HG03460 (cell line): ENCODE measurements around the gene NXPH1.

Experiments
- ATAC-seq: cut with Tn5 transposase; IDR thresholded peaks from one replicate; pipeline ENCODE4 v1.9.1; 2021; ENCODE audit not compliant: unreplicated experiment

The NXPH1 gene

DNA sequence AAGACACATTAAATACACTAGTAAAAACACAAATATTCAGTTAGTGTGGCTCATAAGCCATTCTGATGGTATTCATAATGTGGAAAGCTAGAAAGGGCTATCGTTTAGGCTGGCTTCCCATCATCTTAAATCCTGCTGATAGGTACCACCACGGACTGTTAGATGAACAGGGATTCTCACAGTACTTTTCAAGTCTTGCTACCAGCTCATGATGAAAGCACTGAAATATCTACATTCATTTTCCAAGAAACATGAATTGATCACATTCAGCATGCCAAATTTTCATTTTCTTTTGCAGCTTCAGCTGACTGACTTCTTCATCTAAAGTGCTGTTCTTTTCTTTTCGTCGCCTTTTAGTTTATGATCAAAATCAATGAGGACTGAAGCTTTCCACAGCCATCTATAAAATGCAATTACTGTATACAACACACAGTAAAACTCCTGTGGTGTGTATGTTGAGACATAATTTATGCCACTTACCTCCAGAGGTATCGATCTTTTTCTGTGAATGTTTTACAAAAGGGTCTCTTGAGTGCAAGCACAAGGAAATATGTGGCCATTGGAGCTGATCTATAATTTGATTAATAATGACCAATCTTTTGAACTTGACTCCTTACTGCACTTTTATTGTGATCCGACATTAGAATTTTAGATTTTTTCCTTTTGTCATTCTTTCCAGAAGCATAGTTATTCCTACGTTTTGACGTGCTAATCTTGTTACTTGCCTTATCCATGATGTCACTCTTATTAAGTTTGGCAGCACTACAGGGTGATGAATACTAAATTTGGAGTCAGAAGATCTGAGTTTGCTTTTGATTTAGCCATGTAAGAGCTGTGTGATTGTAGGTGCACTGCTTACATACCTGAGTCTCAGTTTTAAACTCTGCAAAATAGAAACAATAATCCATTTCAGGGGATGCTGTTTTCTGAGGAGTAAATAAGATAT, 58.4 kb downstream of the NXPH1 start:
- no peak for ATAC-seq

DNA sequence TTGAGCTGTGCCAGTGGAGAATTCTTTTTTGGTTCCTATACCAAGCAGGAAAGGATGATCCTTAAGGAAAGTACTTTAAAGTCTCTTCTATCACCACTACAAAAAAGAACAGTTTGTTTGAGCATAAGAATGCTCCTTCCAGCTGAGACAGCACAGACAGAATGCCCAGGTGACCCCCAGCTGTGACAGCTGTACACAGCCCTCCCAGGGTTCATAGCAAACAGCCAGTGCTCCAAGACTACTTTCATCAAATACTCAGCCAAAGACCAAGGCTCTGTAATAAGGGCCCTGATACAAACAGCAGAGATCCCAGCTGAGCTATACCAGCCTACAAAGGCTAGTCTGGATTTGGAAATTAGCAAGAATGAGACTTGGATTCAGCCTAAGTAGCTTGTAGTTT, 65.7 kb downstream of the NXPH1 start:
- ATAC-seq = no peak

DNA sequence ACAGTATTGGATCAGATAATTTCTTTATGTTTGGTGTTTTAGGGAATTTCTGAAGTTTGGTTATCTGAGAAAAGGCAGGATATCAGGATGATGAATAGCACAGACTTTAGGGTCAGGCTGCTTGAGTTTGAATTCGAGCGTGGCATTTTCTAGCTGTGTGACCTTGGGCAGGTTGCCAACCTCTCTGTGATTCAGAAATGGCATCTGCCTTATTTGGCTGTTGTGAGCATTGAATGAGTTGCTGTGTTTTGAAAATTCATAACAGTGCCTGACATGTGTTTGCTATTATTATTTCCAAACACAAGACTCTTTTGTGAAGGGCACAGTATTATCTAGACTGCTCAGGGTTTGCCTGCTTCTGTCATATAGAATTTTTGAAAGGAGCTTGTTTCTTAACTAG, 66.9 kb downstream of the NXPH1 start:
- no peak for ATAC-seq

DNA sequence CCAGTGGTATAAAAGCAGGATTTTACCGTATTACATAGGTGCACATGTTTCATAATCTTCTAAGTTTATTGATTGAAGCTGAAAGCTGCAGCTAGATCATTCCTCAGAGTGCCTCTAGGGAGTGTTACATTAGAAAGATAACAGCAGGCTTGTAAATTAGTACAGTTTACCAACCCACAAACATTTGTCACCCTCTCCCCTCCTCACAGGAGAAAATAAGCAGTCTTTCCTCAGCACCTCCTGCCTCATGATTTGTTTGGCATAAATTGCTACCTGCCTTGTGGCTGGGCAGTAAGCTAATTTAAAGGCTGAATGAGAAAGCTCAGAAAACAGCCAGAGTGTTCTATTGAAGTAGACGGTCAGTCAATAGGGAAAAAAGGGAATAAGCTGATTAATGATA, 74.2 kb downstream of the NXPH1 start:
- ATAC-seq = no peak

DNA sequence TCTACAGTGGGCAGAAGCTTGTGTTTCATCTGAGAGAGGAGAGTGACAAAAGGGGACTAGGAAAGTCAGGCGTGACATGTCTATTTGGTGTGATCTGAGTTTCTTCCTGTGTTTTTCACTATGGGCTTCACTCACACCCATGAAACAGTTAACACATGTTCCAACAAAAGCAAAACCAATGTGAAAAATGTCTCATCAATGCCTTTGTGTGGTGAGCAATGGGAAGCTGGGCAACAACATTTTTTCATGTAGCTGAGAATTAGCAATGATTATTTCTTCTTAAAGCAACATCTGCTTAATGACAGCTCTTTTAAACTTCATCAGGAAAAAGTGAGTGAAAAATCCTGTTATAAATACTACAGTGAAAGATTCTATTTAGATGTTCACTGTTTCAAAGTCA, 76.2 kb downstream of the NXPH1 start:
- ATAC-seq = no peak

DNA sequence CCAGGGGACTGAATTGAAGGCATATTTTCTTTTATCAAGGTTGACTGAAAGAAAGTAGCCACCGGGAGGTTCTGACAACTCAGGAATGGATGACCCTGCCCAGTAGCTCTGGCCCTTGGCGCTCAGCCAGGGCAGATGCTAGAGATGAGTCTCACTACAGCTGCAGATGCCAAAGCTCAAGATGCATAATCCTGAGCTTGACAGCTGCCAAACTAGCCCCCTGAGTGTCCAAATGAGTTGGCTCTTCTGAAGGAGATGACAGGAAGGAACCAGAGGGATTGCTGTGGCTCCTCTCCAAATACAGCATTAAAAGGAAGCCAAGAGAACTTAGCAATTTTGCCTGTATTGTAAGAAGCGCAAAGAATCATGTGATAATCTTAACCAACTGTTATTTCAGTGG, 78.4 kb downstream of the NXPH1 start:
- no peak for ATAC-seq

DNA sequence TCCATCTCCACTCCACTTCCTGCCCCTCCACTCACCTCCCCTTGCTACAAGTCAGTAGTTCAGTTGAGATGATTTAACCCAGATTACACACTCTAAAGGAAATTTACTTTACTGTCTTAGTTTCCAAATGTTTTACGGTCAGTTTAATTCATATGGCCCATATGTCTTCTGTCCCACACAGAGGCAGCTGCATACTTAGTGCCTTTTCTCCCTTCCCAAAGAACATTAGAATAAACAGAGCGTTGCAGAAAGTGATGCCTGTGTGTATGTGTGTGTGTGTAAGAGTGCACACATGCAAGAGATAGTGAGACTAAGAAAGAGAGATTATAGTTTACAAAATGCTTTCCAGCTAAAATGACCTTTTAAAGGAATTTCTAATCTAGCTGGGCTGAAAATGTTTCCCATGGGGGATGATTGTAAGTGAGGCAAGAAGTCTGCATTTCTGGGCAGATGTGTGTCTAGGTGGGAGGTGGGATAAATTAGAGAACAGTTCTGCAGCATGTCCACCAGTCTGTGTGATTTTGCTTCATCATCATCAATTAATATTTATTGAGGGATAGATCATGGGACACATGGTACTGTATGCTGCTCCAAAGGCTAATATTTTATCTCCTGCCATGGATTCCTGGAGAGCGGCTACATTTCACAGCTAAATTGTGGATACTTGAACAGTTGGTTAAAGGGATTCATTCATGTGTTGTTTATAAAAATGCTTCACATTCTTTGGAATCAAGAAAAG, 81.5 kb downstream of the NXPH1 start:
- no peak for ATAC-seq

DNA sequence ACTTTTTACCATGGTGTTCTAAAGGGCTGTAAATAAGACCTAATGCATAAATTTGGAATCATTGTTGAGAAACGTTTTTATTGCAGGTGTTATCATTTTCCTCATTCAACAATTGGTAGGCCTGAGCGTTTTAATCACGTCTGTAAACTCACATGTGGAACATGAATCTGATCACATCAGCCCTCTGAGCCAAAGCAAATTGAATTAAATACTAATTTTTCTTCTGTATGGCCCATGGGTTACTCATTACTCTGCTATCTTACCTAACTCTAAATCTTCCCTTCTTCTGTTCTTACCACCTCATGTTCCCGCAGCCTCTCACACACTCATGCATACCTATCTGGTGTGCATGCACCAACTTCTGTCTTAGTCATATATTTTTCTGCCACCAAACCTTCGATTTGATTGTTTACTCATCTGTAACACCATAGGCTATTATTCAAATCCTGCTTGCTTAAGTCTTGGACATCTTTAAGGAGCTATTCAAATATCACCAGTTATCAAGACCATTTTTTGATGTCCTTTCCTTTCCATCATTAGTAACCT, 82.3 kb downstream of the NXPH1 start:
- ATAC-seq = no peak

DNA sequence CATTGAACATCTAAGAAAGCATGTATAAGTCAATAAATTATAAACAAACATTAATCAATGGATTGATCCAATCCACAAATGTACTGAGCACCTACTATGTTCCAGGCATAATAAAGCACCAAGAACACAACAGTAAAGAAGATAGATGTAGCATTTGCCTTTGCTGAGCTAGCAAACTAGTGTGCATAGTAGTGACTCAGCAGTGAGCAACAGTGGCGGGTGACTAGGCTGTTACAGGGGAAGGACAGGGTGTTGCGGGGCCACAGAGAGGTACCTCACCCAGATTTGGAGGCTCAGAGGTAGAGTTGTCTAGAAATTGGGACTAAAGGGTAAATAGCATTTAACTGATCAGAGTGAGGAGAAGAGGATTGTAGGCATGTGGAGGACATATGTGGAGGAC, 83.6 kb downstream of the NXPH1 start:
- no peak for ATAC-seq

DNA sequence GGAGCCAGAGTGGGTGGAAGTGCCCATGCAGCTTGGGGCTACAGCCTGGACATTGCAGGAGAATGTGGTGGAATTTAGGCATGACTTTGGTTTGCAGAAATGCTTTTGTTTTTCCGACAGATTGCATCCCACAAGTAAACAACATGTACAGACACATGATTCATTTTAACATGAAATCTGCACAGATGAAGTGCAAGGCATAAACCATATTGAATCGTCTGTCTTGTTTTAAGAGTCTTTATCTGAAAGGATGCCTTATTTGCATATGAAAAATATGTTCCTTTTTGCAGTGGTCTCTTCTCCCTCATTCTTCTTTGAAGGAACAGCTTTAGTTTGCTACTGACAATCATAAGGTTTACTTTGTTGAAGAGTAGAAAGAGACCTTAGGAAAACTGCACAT, 94.9 kb downstream of the NXPH1 start:
- no peak for ATAC-seq

DNA sequence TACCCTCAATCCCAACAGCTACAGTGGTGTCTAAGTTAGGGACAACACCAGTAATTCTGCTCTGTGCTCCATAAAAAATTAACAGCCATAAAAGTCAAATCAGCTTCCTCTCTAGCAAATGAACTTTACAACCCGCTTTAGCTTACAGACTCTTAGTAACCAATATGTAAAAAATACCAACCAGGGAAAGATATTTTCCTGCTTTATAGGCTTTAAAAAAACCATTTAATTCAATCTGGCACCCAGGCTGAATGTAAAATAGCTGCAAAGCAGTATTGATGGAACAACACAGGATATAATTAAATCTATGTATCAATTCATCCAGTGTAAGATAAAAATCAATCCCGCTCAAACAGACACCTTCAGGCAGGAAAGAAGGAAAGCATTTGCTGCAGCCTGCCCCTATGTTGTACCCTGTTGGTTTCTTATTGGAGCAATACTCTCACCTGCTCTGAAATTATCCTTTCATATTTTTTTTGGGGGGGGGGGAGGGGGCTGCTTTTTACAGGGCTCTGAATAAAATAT, 98.6 kb downstream of the NXPH1 start:
- no peak for ATAC-seq

DNA sequence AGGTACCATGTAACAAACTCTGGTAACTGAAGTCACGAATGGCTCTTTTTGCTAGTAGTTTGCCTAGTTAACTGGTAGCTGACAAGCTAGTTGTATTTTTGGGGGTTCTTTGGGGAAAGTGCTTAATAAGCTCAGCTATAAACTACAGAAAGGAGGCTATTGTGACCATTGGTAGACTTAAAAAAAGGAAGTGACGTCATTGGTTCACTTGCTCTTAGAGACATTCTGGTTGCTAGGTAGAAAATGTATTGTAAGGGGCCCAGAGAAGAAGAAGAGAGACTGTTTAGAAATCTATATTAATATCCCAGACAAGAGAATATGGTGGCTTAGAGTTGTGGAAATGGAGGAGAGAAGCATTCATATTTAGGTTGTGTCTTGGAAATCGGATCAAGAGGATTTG, 103.0 kb downstream of the NXPH1 start:
- peak; percentile 91 for ATAC-seq

DNA sequence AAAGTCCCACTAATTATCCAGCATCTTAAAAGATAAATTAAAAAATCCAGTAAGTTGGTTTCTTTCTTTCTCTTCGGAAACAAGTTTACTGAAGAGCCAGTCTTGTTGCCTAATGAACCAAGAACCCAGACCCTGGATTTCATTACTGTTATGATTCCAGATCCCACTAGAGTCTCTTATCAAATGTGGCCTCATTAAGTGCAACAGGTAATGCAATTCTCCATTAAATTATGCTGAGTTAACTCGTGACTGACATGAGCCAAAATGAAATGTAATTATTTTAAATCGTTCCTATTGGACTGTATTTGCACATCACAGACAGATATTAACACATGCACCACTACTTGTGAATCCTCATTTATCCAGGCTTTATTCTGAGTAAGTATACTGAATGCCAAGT, 115.6 kb downstream of the NXPH1 start:
- no peak for ATAC-seq

DNA sequence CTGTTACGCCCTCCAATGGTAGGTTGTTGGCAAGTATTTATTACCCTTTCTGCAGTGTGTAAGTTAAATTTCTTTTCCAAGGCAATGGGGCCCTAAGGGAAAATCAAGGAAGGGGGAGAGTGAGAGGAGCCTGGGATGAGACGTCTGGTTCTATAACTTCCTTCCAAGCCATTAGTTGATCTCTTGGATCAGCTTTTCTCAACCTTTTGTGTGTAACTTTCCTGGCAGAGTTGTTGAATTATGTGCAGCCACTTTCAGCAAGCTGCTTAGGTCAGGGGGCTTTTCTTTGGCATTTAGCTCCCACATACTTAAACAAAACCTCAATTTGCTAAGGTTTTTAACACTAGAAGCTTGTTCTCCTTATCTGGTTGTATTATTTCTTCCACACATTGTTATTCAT, 127.1 kb downstream of the NXPH1 start:
- no peak for ATAC-seq

DNA sequence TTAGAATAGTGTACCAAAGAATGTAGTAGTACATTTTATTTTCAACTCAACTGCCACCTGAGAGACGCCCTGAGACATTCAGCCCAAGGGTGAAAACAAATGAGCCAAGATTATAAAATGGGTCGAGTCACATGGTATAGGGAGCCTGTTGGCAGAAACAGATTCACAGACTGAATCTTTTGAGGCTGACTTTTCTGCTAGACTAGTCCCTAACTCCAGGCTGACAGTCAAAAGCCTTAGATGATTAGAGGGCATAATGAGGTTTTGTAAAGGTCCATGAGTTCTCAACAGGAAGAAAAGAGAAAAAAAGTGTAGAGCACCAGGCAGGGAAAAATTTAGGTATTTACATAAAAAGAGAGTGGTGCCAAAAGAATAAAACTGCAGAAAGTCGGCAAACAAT, 128.0 kb downstream of the NXPH1 start:
- no peak for ATAC-seq

DNA sequence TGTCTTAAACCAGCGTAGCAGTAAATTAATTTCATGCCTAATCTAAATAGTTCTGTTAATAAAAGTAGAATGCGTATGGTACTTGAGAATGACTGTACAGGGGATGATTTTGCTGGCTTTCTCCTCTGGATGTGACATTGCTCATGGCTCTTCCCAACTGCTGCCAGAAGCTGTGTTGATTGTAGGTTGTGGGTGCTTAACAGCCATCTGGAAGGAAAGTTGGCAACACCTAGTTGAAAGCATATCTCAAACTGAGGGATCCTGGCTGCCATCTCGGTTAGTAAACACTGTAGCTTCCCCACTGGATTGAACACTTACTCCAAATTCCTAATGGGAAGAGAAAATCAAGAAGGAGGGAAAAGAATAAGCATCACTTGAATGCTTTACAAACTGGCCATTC, 130.9 kb downstream of the NXPH1 start:
- ATAC-seq = no peak

DNA sequence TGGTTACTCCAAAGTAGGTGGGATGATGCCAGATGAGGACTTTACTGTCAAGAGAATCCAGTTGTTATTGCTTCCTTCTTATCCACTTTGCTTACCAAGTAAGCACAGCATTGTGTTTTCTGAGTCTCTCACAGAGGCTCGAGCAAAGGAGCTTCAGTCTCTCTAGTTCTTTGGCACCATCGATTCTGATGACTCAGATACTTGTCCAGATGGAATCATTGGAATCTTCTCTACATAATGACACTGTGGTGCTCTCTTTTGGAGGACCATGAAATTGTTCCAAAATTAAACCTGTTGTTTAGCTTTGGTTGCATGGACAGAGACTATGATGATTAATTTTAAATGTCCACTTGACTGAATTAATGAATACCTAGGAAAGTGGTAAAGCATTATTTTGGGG, 132.6 kb downstream of the NXPH1 start:
- ATAC-seq = no peak

DNA sequence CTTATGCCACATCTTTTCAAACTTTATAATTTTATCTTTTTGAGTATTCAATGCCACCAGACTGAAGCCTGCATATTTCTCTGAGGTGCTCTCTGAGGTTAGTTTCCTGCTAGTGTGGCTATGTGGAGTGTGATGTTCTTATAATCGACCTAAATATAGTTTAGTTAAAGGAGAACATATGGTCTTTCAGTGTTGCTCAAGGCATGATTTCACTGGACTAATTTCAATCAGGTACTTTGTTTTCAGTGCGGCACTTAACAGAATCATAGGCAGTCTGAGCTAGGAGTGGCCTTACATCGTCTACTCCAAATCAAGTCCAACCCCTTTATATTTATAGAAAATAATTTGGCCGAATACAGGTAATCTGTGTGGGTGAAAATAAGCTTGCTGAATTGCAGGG, 134.2 kb downstream of the NXPH1 start:
- ATAC-seq = no peak

DNA sequence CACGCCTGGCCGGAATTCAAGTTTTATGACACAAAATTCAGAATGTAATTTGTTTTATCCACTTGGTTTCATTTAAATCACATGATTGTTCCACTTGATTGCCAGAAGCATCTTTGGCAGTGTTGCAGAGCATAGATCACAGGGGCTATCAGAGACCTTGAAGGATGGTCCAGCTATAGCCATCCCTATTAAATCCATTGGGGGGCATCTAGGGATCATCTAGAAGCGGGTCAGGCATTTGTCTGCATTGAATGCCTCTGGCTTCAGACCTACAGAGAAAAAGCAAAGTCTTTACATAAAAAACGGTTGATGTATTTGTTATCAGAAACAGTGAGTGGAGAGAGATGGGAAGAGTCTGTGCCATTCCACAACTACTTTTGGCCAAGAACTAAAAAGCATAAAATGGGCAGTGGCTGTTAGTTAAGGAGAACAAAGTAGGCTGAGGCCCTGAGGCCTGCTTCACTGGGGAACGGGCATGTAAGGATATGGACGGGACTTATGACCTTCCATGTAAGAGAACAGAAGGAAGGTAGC, 146.3 kb downstream of the NXPH1 start:
- no peak for ATAC-seq

DNA sequence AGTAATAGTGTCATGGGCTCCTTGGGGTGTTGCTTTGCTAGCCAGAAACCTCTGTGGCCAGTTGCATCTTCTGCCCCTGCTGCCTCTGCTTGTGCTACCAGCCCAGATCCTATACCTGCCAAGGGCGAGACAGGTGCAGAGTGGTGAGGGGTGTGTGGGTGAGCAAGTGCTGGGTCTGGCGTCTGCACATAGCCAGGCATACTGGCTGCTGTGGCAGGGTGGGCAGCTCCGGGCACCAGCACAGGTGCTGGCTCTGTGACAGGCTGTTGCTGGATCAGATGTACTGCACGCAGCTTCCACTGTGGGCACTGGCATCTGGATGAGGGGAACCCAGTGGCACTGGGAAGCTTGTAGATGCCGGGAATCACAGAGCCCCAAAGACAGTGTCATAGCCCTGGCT, 148.4 kb downstream of the NXPH1 start:
- no peak for ATAC-seq

DNA sequence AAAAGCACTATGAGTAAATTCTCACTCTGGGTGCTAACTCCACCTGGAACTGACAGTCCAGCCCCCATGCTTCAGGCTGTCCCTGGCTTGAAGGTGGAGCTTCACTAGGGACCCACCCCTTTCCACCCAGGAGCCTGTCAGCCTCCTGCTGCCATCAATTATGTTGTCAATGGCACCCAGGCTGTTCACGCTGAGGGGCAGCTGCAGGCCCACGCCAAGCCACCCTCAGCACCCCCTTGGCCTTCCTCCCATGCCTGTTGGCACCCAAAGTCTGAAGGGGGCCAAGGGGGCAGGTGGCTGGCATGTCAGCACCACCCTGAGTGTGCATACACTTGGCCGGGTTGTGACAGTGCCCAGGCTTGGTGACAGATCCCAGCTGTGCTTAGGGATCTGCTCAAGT, 149.3 kb downstream of the NXPH1 start:
- no peak for ATAC-seq

DNA sequence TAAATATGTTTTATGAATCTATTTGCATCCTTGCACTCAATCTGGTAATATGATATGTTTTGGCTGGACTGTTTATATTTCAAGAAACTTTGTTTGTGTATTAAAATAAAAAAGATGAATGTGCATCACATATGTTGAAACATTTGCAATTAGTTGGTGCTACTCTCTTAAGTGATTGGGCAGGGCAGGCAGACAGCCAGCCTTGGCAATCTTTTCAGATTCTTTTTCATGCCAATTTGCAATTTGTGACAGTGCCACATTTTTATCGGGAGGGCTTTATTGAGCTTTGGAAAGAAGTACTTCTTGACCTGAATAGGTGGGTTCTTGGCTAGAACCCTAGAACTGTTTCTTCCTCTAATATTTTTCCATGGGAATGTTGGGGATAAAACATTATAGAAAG, 152.2 kb downstream of the NXPH1 start:
- no peak for ATAC-seq
